GM19238 (cell line): ENCODE measurements around the gene GCNA.
"Not testable (repeated sequence)": the region's sequence is repeated elsewhere in the genome, so short reads cannot be mapped to it uniquely, and the experiment has no call there.

ENCODE experiments used
- DNase-seq: peaks from one replicate; pipeline ENCODE4 v3.0.0; 2011; ENCODE audit warnings: low spot score; ENCODE audit not compliant: insufficient read length

GCNA gene

DNA sequence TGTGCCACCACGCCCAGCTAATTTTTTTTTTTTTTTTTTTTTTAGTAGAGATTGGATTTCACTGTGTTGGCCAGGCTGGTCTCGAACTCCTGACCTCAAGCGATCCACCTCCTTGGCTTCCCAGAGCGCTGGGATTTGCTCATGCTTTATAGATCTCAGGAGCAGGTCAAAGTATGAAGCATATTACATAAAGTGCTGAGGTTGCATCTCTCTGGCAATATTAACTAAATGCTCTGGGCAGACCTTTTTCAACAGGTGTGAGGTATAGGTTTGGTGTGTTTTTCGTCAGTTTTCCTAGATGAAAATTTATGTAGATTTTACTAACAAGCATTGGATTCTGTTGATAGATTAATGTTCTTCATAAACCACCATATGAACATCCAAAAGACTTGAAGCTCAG is 19.3 kb upstream of the GCNA start:
- no peak for DNase-seq

DNA sequence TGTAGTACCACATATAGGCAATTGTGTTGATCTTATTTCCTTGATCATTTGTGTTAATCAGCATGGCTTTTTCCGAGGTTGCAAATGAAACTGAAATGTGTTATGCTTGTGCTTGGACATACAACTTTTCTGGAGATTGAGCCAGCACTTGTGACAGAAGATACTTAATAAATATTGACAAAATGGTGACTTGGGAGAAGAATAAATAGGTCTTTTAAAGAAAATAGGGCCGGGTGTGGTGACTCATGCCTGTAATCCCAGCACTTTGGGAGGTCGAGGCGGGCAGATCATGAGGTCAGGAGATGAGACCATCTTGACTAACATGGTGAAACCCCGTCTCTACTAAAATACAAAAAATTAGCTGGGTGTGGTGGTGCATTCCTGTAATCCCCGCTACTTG is 18.5 kb upstream of the GCNA start:
- DNase-seq, result not testable (repeated sequence)

DNA sequence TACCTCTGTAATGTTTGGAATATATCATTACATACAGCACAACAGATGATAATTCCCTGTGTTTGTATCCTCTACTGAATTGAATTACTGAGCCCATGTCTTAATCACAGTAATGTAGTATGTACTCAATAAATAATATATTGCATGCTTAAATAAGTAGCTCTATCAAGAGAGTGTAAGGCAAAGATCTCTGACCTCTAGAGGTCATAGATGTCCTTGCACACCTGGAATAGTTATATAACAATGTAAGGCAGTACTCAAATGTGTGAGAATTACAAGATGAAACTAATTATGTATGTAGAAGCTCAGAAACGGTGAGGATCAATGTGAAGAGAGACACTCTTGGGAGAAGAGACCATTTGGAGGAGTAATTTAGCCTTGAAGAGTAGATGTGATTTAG is 14.3 kb upstream of the GCNA start:
- DNase-seq, result no peak

DNA sequence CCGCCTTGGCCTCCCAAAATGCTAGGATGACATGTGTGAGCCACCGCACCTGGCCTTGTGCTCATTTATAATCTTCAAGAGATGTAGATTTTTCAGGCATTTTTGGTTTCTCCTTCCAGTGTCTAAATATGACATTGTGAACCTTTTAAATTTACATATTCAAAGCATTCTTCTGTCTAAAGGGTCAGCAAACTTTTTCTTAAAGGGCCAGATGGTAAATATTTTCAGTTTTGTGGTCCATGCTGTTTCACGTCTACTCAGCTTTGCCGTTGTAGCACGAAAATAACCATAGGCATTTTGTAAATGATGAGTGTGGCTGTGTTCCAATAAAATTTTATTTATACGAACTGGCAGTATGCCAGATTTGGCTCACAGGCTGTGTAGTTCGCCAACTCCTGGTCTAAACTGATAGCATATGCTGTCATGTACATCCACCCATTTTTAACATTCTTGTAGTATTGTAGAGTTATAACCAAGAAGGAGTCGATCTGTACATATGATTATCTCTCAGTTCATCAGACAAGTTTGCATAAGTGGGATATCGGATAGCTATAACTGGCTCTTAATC is 12.7 kb upstream of the GCNA start:
- no peak for DNase-seq

DNA sequence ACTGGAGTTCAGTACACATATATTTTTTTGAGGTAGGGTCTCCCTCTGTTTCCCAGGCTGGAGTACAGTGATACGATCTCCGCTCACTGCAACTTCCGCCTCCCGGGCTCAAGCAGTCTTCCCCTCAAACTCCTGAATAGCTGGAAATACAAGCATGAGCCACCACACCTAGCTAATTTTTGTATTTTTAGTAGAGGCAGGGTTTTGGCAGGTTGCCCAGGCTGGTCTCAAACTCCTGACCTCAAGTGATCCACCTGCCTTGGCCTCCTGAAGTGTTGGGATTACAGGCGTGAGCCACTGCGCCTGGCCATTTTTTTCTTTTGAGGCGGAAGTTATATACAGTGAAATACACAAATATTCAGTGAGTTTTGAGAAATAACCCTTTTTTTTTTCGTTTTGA is 6.8 kb upstream of the GCNA start:
- not testable (repeated sequence) for DNase-seq

DNA sequence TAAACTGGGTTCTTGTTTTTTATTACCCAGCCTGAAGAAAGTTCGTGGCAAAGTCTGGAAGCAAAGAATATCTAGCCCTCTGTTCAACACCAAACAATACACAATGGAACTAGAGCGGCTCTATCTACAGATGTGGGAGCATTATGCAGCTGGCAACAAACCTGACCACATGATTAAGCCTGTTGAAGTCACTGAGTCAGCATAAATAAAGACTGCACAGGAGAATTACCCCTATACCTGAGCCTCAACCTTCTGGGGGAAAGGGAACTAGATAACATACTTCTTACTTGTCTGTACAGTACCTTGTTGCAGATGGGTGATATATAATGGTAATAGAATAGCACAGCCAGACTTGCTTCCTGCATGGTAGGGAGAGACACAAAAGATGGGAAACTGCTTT is 4.6 kb upstream of the GCNA start:
- no peak for DNase-seq

DNA sequence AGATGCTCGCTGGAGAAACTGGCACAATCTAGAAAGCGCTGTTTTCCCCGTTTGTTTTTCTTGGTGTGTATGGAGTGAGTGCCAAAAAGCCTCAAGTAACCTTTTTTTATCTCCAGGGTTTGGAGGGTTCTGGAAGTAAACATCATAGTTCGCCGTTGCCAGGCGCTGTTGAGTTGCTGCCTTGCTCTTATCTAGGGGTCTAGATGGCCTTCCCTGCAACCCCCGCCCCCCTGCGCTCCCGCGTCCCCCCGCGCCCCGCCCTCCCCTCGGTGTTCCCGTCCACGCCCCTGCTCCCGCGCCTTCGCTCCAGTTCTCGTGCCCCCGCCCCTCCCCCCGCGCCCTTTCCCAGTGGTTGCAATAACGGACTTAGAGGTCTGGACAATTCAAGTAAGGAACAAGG is 555 bp upstream of the GCNA start:
- DNase-seq, result no peak

DNA sequence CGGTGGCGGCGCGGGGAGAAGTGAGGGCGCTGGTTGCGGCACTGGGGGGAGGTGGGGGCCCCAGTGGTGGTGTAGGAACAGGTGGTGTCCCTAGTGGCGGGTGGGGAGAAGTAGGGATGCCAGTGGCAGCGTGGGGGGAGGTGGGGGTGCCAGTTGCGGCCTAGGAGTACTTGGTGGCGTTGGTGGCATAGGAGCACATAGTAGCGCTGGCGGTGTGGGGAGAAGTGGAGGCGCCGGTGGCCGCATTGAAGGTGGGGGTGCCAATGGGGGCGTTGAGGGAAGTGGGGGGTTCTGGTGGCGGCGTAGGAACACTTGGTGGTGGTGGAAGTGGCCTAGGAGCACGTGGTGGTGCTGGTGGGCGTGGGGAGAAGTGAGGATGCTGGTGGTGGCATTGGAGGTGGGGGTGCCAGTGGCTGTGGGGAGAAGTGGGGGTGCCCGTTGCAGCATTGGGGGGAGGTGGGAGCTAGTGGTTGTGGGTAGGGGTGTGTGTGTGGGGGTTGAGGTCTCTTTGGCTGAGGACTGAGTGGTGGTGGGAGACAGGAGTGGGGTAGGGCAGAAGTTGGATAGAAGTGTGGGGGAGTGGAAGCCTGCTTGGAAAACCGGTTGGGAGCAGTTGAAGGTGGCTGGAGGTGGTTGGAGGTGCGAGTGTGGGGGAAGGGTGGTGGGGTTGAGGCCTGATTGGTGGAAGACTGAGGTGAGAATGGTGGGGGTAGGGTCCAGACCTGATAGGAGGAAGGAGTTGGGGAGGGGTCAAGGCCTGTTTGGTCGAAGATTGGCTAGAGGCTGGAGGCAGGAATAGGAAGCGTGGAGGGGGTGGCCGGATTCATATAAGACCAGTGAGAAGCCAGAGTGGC is 1.1 kb downstream of the GCNA start:
- DNase-seq, result no peak

DNA sequence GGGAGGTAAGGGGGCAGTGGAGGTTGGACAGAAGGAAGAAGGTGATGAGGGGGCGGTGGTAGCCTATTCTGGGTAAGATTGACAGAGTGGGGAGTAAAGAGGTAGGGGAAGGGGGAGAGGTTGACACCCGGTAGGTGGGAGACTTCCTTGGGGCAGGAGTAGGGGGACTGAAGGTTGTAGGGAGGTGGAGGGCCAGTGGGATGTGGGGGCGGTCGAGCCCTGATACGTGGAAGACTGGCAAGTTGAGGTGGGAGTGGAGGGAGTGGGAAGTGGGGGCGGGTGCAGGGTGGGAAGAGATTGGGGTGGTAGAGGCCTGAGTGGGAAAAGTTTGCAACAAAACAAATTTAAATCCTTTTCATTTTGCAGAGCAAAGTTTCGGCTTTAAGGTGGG is 1.7 kb downstream of the GCNA start:
- DNase-seq, result no peak

DNA sequence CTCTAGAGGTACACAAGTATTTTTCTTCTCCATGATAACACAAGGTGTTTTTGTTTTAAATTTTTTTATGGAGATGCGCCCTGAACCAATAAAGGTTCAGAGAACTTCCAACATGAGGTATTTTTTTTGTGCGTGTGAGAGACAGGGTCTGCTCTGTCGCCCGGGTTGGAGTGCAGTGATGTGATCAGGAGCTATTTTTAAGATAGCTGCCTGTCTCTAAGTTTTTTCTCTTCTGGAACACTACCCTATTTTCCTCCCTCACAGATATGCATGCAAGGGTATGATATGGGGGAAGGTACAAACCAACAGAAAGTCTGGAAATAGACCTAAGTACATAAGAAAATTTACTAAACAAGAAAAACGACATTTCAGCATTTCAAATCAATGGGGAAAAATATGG is 3.0 kb downstream of the GCNA start:
- no peak for DNase-seq

DNA sequence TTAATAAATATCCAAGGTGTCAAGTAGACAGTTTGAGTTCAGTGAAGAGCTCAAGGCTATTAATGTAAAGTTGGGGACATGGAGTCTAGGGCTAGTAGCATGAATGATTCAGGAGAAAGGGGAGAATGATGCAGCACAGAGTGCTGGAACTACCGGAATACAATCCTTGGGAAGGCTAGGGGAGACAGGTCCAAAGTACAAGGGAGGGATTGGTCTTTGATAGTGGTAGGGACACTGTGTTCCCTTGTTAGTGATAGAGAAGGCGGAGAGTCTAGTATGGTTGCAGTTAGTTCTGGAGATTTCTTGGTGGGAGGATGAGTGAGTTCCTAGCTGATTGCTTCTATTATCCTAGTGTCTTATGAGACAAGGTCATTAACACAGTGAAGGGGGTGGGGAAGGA is 8.7 kb downstream of the GCNA start:
- no peak for DNase-seq

DNA sequence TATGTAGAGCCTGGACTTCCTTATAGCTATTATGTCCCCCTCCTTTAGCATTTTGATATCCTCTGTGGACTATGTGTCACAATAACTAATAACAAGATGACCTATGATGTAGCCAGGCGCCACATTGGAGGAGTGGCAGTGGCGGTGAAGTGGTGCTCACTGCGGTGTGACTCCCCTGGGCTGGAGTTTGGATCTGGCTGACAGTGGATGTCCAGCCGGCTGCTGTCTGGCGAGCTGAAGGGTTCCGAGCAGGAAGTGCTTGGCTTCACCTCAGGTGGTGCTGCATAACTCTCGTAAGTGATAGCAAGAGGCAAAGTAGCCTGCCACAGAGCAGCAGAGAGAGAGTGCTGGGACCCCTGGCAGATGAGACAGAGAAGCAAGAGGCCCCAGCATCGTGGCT is 15.0 kb downstream of the GCNA start:
- DNase-seq, result not testable (repeated sequence)

DNA sequence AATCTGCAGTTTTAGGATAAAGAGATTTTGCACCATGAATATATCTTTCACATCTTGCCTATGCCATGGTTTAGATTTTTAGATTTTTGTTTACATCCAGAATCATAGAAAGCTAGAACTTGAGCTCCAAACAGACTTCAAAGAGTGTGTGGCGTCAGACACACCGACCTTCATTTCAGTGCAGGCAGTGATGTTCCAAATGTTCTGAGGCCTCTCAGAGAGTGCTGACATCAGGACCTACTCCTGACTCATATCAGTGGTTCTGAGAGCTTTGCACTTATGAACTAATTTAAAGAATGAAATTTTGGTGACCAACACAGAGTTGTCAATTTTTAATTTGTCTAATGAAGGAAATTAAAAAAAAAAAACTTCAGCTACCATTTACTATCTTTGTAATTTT is 21.7 kb downstream of the GCNA start:
- no peak for DNase-seq

DNA sequence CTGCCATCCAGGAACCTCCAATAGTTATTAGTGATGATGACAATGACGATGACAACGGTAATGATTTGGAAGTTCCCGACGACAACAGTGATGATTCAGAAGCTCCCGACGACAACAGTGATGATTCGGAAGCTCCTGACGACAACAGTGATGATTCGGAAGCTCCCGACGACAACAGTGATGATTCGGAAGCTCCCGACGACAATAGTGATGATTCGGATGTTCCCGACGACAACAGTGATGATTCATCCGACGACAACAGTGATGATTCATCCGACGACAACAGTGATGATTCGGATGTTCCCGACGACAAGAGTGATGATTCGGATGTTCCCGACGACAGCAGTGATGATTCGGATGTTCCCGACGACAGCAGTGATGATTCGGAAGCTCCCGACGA is 25.4 kb downstream of the GCNA start:
- no peak for DNase-seq

DNA sequence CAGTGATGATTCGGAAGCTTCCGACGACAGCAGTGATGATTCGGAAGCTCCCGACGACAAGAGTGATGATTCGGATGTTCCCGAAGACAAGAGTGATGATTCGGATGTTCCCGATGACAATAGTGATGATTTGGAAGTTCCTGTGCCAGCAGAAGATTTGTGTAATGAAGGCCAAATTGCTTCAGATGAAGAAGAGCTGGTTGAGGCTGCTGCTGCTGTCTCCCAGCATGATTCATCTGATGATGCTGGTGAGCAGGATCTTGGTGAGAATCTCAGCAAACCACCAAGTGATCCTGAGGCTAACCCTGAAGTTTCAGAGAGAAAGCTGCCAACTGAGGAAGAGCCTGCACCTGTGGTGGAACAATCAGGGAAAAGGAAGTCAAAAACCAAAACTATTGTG is 25.9 kb downstream of the GCNA start:
- DNase-seq, result no peak

DNA sequence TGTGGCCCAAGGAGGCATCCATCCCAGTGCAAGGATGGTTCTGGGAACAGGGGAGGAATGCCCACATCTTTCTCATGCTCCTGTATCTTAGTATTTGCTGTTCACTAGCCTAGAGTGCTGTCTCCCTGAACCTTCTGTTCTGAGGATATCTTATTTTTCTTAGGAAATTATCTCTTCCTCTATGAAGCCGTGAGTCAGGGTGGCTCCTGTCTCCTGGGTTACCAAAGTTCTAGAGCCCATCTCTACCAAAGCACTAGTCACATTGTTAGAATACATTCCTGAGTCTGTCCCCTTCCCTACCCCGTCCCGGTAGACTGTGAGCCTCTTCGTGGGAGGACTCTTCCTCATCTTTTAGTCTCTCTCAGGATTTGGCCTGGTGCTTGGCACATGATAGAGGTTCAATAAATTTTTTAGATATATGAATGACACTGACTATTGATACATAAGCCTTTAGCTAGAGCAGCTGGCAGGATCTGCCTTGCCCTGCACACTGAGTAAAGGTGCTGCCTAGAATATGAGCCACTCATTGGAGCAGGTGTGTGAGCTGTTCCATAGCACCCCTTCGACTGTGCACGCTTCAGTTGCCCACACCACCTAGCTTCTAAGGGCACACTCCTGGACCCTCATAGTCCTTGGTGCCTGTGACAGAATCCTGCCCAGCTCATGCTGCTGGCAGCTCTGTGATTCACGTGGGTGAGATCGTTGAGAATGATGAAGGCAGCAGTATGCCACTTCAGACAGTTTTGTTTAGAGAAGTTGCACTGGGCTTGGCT is 26.7 kb downstream of the GCNA start:
- no peak for DNase-seq

DNA sequence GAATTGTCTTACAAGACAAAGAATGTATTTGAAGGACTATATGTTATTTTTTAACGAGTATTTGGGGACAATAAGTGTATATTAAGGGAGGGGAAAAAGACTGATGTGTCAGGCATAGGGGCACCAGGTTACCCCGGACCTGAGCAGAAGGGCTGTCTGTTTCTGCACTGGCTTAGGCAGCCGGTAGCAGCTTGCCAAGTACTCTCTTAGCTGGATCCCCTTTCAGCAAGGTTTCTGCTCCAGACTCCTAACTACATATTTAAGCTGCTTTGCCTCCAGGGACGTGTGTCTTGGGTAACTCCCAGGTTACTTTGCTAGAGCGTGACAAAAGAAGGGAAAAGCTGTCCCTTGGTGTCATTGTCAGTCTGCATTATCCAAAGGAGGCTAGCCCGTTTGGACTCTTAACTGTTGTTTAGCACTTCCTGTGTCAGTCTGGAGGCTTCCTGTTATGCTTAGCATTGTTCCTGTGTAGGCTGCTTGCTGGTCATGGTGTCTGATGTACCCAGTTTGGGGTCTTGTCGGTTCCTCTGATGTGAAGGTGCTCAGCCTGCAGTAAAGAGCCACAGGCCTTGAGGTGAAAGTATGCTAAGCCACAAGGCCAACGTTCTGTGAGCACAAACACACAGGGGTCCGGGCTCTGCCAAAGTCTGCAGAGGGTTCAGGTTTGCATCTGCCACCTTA is 28.4 kb downstream of the GCNA start:
- no peak for DNase-seq

DNA sequence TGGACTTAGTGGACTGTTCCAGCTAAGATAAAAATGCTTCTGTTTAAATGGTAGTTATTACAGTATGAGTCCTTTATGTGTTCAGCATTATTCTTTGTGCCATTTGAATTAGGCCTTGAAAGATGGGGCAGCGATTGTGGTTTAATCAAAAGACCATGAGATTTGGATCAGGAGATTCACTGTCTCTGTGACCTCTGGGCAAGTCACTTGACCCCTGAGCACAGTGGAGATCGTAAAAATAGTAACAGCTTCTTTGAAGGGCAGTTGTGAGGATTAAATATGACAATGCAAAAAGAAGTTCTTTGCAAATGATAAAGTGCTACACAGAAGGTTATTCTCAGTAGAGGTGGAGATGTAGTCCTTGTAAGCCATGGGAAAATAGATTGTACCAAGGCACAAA is 29.3 kb downstream of the GCNA start:
- no peak for DNase-seq

DNA sequence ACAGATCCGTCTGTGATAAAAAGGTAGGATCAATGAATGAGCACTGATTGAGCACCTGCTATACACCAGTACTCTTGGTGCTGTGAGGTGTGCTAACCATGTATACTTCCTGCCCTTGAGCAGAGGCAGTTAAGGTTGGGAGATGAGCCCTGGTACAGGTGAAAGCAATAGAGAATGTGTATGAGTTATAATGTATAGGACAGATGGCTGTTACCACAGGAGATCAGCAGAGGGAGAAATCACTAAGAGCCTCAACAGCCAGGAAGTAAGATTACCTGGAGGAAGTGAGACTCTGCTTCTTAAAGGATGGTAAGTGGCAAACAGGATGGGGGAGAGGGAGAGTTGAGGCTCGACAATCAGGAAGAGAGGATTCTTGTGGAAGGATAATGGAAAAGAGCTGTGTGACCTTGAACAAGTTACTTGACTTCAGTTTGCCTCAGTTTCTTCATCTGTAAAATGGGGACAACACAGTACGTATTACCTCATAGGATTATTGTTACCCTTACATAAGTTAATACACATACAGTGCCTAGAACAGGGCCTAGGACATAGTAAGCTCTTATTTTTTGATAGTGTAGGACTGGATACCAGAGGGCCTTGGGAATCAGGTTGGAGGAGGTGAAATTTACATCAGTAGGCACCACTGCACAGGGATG is 31.0 kb downstream of the GCNA start:
- DNase-seq, result no peak

DNA sequence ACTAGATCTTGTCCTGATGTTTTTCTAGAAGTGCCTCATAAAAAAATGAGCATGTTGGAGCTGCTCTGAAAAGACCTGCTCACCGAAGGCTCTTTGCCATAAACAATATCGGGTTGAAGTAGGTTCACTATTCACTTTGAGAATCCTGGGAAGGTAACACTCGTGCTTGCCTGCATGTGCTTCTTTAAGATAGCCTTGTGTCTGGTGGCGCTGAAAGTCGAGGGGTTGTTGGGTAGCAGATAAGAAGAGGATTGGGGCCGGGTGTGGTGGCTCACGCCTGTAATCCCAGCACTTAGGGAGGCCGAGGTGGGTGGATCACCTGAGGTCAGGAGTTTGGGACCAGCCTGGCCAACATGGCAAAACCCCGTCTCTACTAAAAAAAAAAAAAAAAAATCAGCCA is 33.5 kb downstream of the GCNA start:
- not testable (repeated sequence) for DNase-seq

DNA sequence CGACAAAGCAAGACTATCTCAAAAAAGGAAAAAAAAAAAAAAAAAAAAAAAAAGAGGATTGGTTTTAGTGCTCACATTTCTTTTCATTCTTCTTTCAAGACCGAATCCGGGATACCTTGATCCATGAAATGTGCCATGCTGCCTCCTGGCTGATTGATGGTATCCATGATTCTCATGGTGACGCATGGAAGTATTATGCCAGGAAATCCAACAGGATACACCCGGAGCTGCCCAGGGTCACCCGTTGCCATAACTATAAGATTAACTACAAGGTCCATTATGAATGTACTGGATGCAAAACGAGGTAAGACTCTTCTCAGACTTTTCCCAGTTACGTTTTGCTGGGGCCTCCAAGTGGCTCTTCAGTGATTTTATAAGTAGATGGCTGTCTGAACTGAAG is 34.0 kb downstream of the GCNA start:
- no peak for DNase-seq
